SU-DHL-6 (cell line): ENCODE data around the gene OR2AG1.

Experiments used
- H2AFZ ChIP-seq: fragments of 200-600 bp; sonication (generic); 2 replicates; pipeline ENCODE4 v1.6.1; 2014; ENCODE audit warnings: low read depth, mild to moderate bottlenecking, moderate library complexity, mixed read lengths, antibody characterized with exemption, low read length; ENCODE audit not compliant: severe bottlenecking
- H3F3A ChIP-seq: fragments of 200-600 bp; shearing (Covaris generic); 2 replicates; pipeline ENCODE4 v1.6.0; 2016; ENCODE audit warnings: antibody characterized with exemption, mild to moderate bottlenecking; ENCODE audit not compliant: insufficient read depth
- H3K27ac ChIP-seq: fragments of 200-600 bp; sonication (generic); 2 replicates; pipeline ENCODE4 v1.5.1; 2016; ENCODE audit warnings: low read depth, mild to moderate bottlenecking, low read length, moderate library complexity, mixed read lengths
- H3K27me3 ChIP-seq: fragments of 200-600 bp; sonication (generic), shearing (Covaris generic); 2 replicates; pipeline ENCODE4 v1.6.0; 2014; ENCODE audit warnings: mild to moderate bottlenecking, low read length
- H3K36me3 ChIP-seq: fragments of 200-600 bp; sonication (generic); 2 replicates; pipeline ENCODE4 v1.6.1; 2014; ENCODE audit warnings: mild to moderate bottlenecking, low read length, mixed read lengths
- H3K4me2 ChIP-seq: fragments of 300-600, 200-600 bp; shearing (Covaris generic), sonication (generic); 2 replicates; pipeline ENCODE4 v1.6.0; 2014; ENCODE audit warnings: low read length, low read depth, mild to moderate bottlenecking; ENCODE audit not compliant: poor library complexity, severe bottlenecking
- H3K4me3 ChIP-seq: fragments of 200-600 bp; sonication (generic); 2 replicates; pipeline ENCODE4 v1.5.1; 2014; ENCODE audit warnings: antibody characterized with exemption, low read length, mild to moderate bottlenecking, mixed read lengths; ENCODE audit not compliant: insufficient read depth, poor library complexity, severe bottlenecking
- H3K79me2 ChIP-seq: fragments of 200-600 bp; sonication (generic); 2 replicates; pipeline ENCODE4 v1.6.1; 2014; ENCODE audit warnings: mild to moderate bottlenecking, low read length, moderate library complexity; ENCODE audit not compliant: insufficient read depth
- H3K9ac ChIP-seq: fragments of 200-600 bp; sonication (generic); 2 replicates; pipeline ENCODE4 v1.7.0; 2014; ENCODE audit warnings: mild to moderate bottlenecking, low read length
- H3K9me2 ChIP-seq: fragments of 200-600 bp; sonication (generic); replicated peaks from 2 replicates; pipeline ENCODE4 v1.6.1; 2014; ENCODE audit warnings: low read length; ENCODE audit not compliant: insufficient read depth
- H3K9me3 ChIP-seq: fragments of 200-600 bp; sonication (generic); 2 replicates; pipeline ENCODE4 v1.6.1; 2014; ENCODE audit warnings: low read length, mixed read lengths; ENCODE audit not compliant: insufficient read depth
- H4K20me1 ChIP-seq: fragments of 200-600 bp; sonication (generic); 2 replicates; pipeline ENCODE4 v1.6.1; 2014; ENCODE audit warnings: low read depth, mild to moderate bottlenecking, antibody characterized with exemption, low read length, moderate library complexity, mixed read lengths
- CTCF ChIP-seq: fragments of 200-600 bp; sonication (generic); IDR thresholded peaks from one replicate; pipeline ENCODE4 v1.5.1; 2017; ENCODE audit warnings: antibody characterized with exemption, mild to moderate bottlenecking, low read length, moderate library complexity; ENCODE audit not compliant: insufficient read depth, poor library complexity, severe bottlenecking
- EZH2phosphoT487 ChIP-seq: fragments of 200-600 bp; sonication (generic), shearing (Covaris generic); conservative IDR thresholded peaks from 2 replicates; pipeline ENCODE4 v1.6.1; 2018; ENCODE audit warnings: mild to moderate bottlenecking, antibody characterized with exemption, low read length, moderate library complexity, mixed read lengths

Gene OR2AG1

DNA sequence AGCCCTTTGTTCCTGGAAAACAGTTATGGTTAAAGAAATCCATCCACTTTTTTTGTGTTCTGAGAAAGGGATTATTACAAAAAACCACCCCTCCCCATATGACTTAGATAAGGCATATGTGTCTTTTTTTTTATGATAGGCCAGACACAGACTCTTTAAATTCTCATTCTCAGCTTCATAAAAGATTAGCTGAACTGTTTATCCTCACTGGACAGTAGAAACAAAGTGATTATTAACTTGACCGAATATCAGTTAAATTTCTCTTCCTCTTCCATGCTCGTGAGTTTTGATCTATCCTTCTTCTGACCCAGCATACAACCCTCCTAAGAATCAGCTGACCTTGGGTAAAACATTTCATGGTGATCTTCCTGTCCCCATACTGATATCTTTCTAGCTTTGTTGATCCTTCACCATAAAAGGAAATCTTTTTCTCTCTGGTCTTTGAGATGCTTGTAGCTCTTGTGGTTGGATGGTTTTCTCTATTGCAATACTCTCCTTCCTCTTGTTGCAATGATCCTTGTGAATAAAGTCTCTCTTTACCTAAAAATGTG is 37.3 kb upstream of the OR2AG1 start:
- Histone ChIP-seq H4K20me1 (no peaks in the 10 kb centered on the region), H3K79me2 (no peaks in the 10 kb centered on the region), H3F3A (no peaks in the 10 kb centered on the region), H3K9me2 (no peaks in the 10 kb centered on the region), H2AFZ (no peak overlapping the region), H3K4me2 (no peak overlapping the region), H3K27ac (no peak overlapping the region), H3K4me3 (no peak overlapping the region), H3K9ac (no peak overlapping the region), H3K27me3 (no peaks in the 10 kb centered on the region), H3K9me3 (no peaks in the 10 kb centered on the region), H3K36me3 (no peaks in the 10 kb centered on the region)
- TF ChIP-seq EZH2phosphoT487 = no peak
- TF ChIP-seq CTCF = no peak

DNA sequence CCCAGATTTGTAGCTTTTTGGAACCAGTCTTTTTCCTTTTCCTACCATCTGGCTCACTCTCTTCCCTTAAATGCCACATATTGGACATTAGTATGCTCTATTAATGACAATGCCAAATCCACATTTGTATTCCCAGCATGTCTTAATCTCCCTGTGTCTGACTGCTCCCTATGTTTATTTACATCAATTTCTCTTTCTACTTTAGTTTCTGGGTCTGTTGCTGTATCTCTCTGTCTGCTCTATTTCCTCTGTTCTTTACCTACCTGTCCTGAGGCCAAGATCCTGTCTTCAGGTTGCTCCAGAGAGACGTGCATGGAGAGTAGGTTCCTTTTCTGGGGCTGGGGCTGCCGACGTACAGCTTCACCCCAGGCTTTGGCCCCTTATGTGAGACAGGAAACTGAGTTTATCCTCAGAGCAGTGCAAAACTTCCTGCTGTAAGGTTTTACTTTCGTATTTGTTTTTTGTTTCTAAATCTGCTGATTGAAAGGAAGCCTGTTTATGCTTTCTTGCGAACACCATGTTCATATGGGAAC is 36.7 kb upstream of the OR2AG1 start:
- no peak overlapping the region for H3K4me2 ChIP-seq
- H3K36me3 ChIP-seq = no peaks in the 10 kb centered on the region
- no peak overlapping the region for H3K27ac ChIP-seq
- no peaks in the 10 kb centered on the region for H4K20me1 ChIP-seq
- no peak overlapping the region for H3K9ac ChIP-seq
- no peaks in the 10 kb centered on the region for H3K79me2 ChIP-seq
- H3K9me2 ChIP-seq = no peaks in the 10 kb centered on the region
- H3K27me3 ChIP-seq = no peaks in the 10 kb centered on the region
- no peaks in the 10 kb centered on the region for H3F3A ChIP-seq
- no peaks in the 10 kb centered on the region for H3K9me3 ChIP-seq
- no peak overlapping the region for H3K4me3 ChIP-seq
- no peak overlapping the region for H2AFZ ChIP-seq
- TF ChIP-seq CTCF (no peak), EZH2phosphoT487 (no peak)

- Histone ChIP-seq H3K27ac (no peak overlapping the region), H3K4me3 (no peak overlapping the region), H4K20me1 (no peaks in the 10 kb centered on the region), H3F3A (no peaks in the 10 kb centered on the region), H3K79me2 (no peaks in the 10 kb centered on the region), H3K9ac (no peak overlapping the region), H2AFZ (no peak overlapping the region), H3K36me3 (no peaks in the 10 kb centered on the region), H3K9me2 (no peaks in the 10 kb centered on the region), H3K4me2 (no peak overlapping the region), H3K9me3 (no peaks in the 10 kb centered on the region), H3K27me3 (no peaks in the 10 kb centered on the region)
- no peak for TF ChIP-seq CTCF
- TF ChIP-seq EZH2phosphoT487 = no peak
These were observed 36.2 kb upstream of the OR2AG1 start for GRCh38 chr11:6746626-6747025.
